ENCODE data around the gene FFAR1. TPM values are rescaled to one million over a fixed set of nuclear protein-coding genes. Genes with fewer than 3 reads are reported as not detected.

The FFAR1 gene, protein sequence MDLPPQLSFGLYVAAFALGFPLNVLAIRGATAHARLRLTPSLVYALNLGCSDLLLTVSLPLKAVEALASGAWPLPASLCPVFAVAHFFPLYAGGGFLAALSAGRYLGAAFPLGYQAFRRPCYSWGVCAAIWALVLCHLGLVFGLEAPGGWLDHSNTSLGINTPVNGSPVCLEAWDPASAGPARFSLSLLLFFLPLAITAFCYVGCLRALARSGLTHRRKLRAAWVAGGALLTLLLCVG (N-terminal part only)
- 0.16 TPM for polyA plus RNA-seq (2013)

DNA sequence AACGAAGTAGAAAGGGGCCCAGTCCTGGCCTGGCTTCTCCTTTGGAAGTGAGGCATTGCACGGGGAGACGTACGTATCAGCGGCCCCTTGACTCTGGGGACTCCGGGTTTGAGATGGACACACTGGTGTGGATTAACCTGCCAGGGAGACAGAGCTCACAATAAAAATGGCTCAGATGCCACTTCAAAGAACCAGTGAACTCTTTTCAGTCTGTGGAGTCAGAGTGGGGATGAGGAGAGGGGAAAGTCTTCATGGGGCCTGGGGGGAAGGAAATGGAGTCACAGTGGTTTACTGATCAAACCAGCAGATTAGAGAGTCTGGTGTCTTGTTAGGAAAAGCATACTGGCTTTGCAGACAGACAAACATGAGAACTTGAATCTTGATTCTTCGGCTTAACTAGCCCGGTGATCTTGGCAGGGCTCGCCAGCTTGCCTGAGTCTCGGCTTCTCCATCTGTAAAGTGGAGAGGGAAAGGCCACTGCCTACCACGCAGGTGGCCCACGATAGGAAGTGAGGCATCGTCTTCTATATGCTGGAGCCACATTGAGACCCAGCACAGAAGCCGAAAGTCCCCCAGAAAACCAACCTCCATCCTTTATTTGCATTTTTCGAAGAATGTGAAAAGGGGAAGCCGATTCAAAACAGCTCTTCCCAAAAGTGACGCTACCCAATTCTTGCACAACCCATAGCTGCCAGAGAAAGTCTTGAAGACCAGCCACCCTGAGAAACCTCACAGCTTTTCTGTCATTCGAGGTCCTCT lies at the start of gene FFAR1:
Gene FFAR1, plus strand, starts transcription at position 732 of the 759 bp plus-strand sequence. CDS start 3,650 bp downstream, outside the sequence.
- Histone ChIP-seq H3K27me3 (replicated peaks in 2 of 5; ENCODE audit: control insufficient read depth in 4 of 5, insufficient read depth in 5 of 5, low read length in 4 of 5) (no peaks in the 10 kb centered on the region), H3K9me3 (ENCODE audit: control extremely low read depth in 1 of 5, control insufficient read depth in 4 of 5, insufficient read depth in 2 of 5, low read depth in 1 of 5, low read length in 4 of 5) (no peaks in the 10 kb centered on the region), H3K4me3 (ENCODE audit: control insufficient read depth in 1 of 7, extremely low read depth in 1 of 7, insufficient read depth in 4 of 7, low read depth in 2 of 7, low read length in 6 of 7) (peak within 1 kb of the TSS in 3 of 7 experiments; percentile 42 to 58 (median 52)), H3K27ac (ENCODE audit: insufficient read depth in 1 of 2, low read depth in 1 of 2, low read length in 2 of 2, poor library complexity in 1 of 2, severe bottlenecking in 2 of 2) (peak within 1 kb of the TSS; percentile 52 to 63), H3K36me3 (ENCODE audit: control insufficient read depth in 4 of 4, insufficient read depth in 4 of 4, low read length in 3 of 4) (no peaks in the 10 kb centered on the region), H3K4me1 (ENCODE audit: control extremely low read depth in 1 of 4, control insufficient read depth in 4 of 4, insufficient read depth in 4 of 4, low read length in 3 of 4) (peaks cover 8 to 55% (median 43%) of the 10 kb centered on the region in 4 experiments)
- CTCF ChIA-PET, result interaction anchor here (0.6 to 11.6 kb wide), 8 partner anchors 11 to 163 kb away, joined by 3 to 118 read pairs (median 5); partner anchors contain the start of gene FFAR3
- POLR2A ChIA-PET, result interaction anchor here (0.9 to 1.4 kb wide), 3 partner anchors 10 to 78 kb away, joined by 3 to 4 read pairs (median 3); partner anchors contain the start of gene USF2
- DNase-seq, result peak; percentile 77 to 92 (median 91)
- 6% methylated on average over 18 of the region's 18 CpGs for WGBS (ENCODE audit: insufficient coverage)

DNA sequence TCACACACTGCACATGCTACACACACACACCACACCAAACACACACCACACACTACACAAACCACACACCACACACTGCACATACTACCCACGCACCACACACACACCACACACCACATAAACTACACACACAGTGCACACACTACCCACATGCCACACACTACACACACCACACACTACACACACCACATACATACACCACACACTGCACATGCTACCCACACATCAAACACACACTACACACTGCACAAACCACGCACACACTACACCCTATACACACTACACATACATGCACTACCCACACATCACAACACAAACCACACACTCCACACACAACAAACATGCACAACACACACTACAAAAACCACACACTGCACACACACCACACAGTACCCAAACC lies 49.8 kb upstream of the FFAR1 start:
- Histone ChIP-seq H3K4me3 (ENCODE audit: control insufficient read depth in 1 of 7, extremely low read depth in 1 of 7, insufficient read depth in 4 of 7, low read depth in 2 of 7, low read length in 6 of 7) (no peak overlapping the region), H3K4me1 (ENCODE audit: control extremely low read depth in 1 of 4, control insufficient read depth in 4 of 4, insufficient read depth in 4 of 4, low read length in 3 of 4) (peaks cover 6 to 54% (median 43%) of the 10 kb centered on the region in 4 experiments), H3K27me3 (replicated peaks in 2 of 5; ENCODE audit: control insufficient read depth in 4 of 5, insufficient read depth in 5 of 5, low read length in 4 of 5) (no peaks in the 10 kb centered on the region), H3K27ac (ENCODE audit: insufficient read depth in 1 of 2, low read depth in 1 of 2, low read length in 2 of 2, poor library complexity in 1 of 2, severe bottlenecking in 2 of 2) (no peak overlapping the region), H3K9me3 (ENCODE audit: control extremely low read depth in 1 of 5, control insufficient read depth in 4 of 5, insufficient read depth in 2 of 5, low read depth in 1 of 5, low read length in 4 of 5) (no peaks in the 10 kb centered on the region), H3K36me3 (ENCODE audit: control insufficient read depth in 4 of 4, insufficient read depth in 4 of 4, low read length in 3 of 4) (no peaks in the 10 kb centered on the region)
- POLR2A ChIA-PET, result no interaction called here
- CTCF ChIA-PET, result no interaction called here
- WGBS (ENCODE audit: insufficient coverage), result 79% methylated on average over 2 of the region's 2 CpGs
- DNase-seq, result peak in 1 of 3 donors; percentile 49

DNA sequence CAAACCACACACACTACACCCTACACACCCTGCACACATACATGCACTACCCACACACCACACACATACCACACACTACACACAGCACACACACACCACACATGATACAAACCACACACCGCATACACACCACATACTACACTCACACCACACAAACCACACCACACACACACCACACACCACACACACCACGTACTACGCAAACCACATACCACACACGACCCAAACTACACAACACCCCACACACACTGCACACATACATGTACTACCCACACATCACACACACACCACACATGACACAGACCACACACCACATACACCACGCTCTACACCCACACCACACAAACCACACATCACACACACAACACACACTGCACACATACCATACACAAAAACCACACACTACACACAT lies 49.1 kb upstream of the FFAR1 start:
- H3K36me3 ChIP-seq (ENCODE audit: control insufficient read depth in 4 of 4, insufficient read depth in 4 of 4, low read length in 3 of 4), result no peaks in the 10 kb centered on the region
- POLR2A ChIA-PET, result no interaction called here
- WGBS (ENCODE audit: insufficient coverage), result 86% methylated on average over 3 of the region's 5 CpGs
- no peak overlapping the region for H3K27ac ChIP-seq (ENCODE audit: insufficient read depth in 1 of 2, low read depth in 1 of 2, low read length in 2 of 2, poor library complexity in 1 of 2, severe bottlenecking in 2 of 2)
- peaks cover 6 to 54% (median 42%) of the 10 kb centered on the region in 4 experiments for H3K4me1 ChIP-seq (ENCODE audit: control extremely low read depth in 1 of 4, control insufficient read depth in 4 of 4, insufficient read depth in 4 of 4, low read length in 3 of 4)
- no peaks in the 10 kb centered on the region for H3K27me3 ChIP-seq (replicated peaks in 2 of 5; ENCODE audit: control insufficient read depth in 4 of 5, insufficient read depth in 5 of 5, low read length in 4 of 5)
- no peak overlapping the region for H3K4me3 ChIP-seq (ENCODE audit: control insufficient read depth in 1 of 7, extremely low read depth in 1 of 7, insufficient read depth in 4 of 7, low read depth in 2 of 7, low read length in 6 of 7)
- DNase-seq, result peak in 1 of 3 donors; percentile 42
- CTCF ChIA-PET, result no interaction called here
- no peaks in the 10 kb centered on the region for H3K9me3 ChIP-seq (ENCODE audit: control extremely low read depth in 1 of 5, control insufficient read depth in 4 of 5, insufficient read depth in 2 of 5, low read depth in 1 of 5, low read length in 4 of 5)

DNA sequence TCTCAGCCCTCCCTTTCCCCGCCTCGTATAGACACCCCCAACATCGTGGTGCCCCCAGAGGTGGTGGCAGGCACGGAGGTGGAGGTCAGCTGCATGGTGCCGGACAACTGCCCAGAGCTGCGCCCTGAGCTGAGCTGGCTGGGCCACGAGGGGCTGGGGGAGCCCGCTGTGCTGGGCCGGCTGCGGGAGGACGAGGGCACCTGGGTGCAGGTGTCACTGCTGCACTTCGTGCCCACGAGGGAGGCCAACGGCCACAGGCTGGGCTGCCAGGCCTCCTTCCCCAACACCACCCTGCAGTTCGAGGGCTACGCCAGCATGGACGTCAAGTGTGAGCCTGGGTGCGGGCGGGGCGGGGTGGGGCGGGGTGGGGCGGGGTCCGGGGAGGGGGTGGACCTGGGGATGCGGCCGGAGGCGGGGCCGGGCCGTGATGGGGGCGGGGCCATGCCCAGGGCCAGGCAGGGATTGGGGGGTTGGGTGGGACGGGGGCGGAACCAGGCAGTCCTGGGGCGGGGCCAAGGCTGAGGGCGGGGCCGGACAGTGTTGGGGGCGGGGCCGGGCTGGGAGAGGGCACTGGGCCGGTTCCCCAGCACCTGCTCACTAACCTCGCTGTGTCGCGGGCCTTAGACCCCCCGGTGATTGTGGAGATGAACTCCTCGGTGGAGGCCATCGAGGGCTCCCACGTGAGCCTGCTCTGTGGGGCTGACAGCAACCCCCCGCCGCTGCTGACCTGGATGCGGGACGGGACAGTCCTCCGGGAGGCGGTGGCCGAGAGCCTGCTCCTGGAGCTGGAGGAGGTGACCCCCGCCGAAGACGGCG lies 48.0 kb upstream of the FFAR1 start:
- ChIA-PET CTCF (no interaction called here), POLR2A (no interaction called here)
- H3K9me3 ChIP-seq (ENCODE audit: control extremely low read depth in 1 of 5, control insufficient read depth in 4 of 5, insufficient read depth in 2 of 5, low read depth in 1 of 5, low read length in 4 of 5), result no peaks in the 10 kb centered on the region
- peaks cover 5 to 50% (median 40%) of the 10 kb centered on the region in 4 experiments for H3K4me1 ChIP-seq (ENCODE audit: control extremely low read depth in 1 of 4, control insufficient read depth in 4 of 4, insufficient read depth in 4 of 4, low read length in 3 of 4)
- 88% methylated on average over 27 of the region's 55 CpGs for WGBS (ENCODE audit: insufficient coverage)
- H3K4me3 ChIP-seq (ENCODE audit: control insufficient read depth in 1 of 7, extremely low read depth in 1 of 7, insufficient read depth in 4 of 7, low read depth in 2 of 7, low read length in 6 of 7), result no peak overlapping the region
- no peaks in the 10 kb centered on the region for H3K36me3 ChIP-seq (ENCODE audit: control insufficient read depth in 4 of 4, insufficient read depth in 4 of 4, low read length in 3 of 4)
- H3K27me3 ChIP-seq (replicated peaks in 2 of 5; ENCODE audit: control insufficient read depth in 4 of 5, insufficient read depth in 5 of 5, low read length in 4 of 5), result no peaks in the 10 kb centered on the region
- H3K27ac ChIP-seq (ENCODE audit: insufficient read depth in 1 of 2, low read depth in 1 of 2, low read length in 2 of 2, poor library complexity in 1 of 2, severe bottlenecking in 2 of 2), result no peak overlapping the region
- DNase-seq, result no peak

DNA sequence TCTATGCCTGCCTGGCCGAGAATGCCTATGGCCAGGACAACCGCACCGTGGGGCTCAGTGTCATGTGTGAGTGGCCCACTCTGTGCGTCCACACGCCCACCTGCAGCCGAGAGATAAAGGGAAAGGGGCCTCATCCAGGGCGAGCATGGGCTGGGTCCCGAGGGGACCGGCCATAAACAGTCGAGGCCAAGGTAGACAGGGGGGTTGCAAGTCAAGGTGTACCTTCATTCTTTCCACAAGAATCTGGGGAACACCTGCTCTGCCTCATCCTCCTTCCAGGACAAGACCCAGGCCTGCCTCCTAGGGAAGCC lies 47.4 kb upstream of the FFAR1 start:
- POLR2A ChIA-PET, result no interaction called here
- H3K4me3 ChIP-seq (ENCODE audit: control insufficient read depth in 1 of 7, extremely low read depth in 1 of 7, insufficient read depth in 4 of 7, low read depth in 2 of 7, low read length in 6 of 7), result no peak overlapping the region
- DNase-seq, result no peak
- no peaks in the 10 kb centered on the region for H3K36me3 ChIP-seq (ENCODE audit: control insufficient read depth in 4 of 4, insufficient read depth in 4 of 4, low read length in 3 of 4)
- 96% methylated on average over 10 of the region's 10 CpGs for WGBS (ENCODE audit: insufficient coverage)
- no peaks in the 10 kb centered on the region for H3K27me3 ChIP-seq (replicated peaks in 2 of 5; ENCODE audit: control insufficient read depth in 4 of 5, insufficient read depth in 5 of 5, low read length in 4 of 5)
- H3K9me3 ChIP-seq (ENCODE audit: control extremely low read depth in 1 of 5, control insufficient read depth in 4 of 5, insufficient read depth in 2 of 5, low read depth in 1 of 5, low read length in 4 of 5), result no peaks in the 10 kb centered on the region
- no peak overlapping the region for H3K27ac ChIP-seq (ENCODE audit: insufficient read depth in 1 of 2, low read depth in 1 of 2, low read length in 2 of 2, poor library complexity in 1 of 2, severe bottlenecking in 2 of 2)
- CTCF ChIA-PET, result no interaction called here
- H3K4me1 ChIP-seq (ENCODE audit: control extremely low read depth in 1 of 4, control insufficient read depth in 4 of 4, insufficient read depth in 4 of 4, low read length in 3 of 4), result peaks cover 4 to 45% (median 37%) of the 10 kb centered on the region in 4 experiments

DNA sequence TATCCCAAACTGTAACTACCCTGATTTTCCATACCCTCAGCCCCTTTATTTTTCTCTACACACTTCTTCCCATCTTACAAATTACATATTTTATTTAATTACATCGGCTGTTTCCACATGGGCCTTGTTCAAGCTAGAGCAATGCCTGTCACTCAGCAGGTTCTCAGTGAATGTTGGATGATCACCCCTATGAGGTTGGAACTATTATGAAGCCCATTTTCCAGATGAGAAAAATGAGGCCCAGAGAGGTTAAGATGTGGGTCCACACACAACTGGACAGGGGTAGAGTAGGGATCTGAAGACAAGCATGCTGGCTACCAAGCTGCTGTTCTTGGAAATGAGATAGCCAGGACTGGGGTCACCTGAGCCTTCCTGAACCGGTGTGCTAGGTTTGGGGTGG lies 45.7 kb upstream of the FFAR1 start:
- H3K36me3 ChIP-seq (ENCODE audit: control insufficient read depth in 4 of 4, insufficient read depth in 4 of 4, low read length in 3 of 4), result no peaks in the 10 kb centered on the region
- no peak overlapping the region for H3K27ac ChIP-seq (ENCODE audit: insufficient read depth in 1 of 2, low read depth in 1 of 2, low read length in 2 of 2, poor library complexity in 1 of 2, severe bottlenecking in 2 of 2)
- WGBS (ENCODE audit: insufficient coverage), result 100% methylated on average over 2 of the region's 2 CpGs
- no peak for DNase-seq
- no peak overlapping the region for H3K4me3 ChIP-seq (ENCODE audit: control insufficient read depth in 1 of 7, extremely low read depth in 1 of 7, insufficient read depth in 4 of 7, low read depth in 2 of 7, low read length in 6 of 7)
- H3K9me3 ChIP-seq (ENCODE audit: control extremely low read depth in 1 of 5, control insufficient read depth in 4 of 5, insufficient read depth in 2 of 5, low read depth in 1 of 5, low read length in 4 of 5), result no peaks in the 10 kb centered on the region
- H3K27me3 ChIP-seq (replicated peaks in 2 of 5; ENCODE audit: control insufficient read depth in 4 of 5, insufficient read depth in 5 of 5, low read length in 4 of 5), result no peaks in the 10 kb centered on the region
- peaks cover 0 to 43% (median 32%) of the 10 kb centered on the region in 4 experiments for H3K4me1 ChIP-seq (ENCODE audit: control extremely low read depth in 1 of 4, control insufficient read depth in 4 of 4, insufficient read depth in 4 of 4, low read length in 3 of 4)
- POLR2A ChIA-PET, result no interaction called here
- CTCF ChIA-PET, result no interaction called here
